Activated CD8-positive, alpha-beta memory T cell treated with anti-CD3 and anti-CD28 coated beads, Interleukin-2, amount 50 U/mL, for 1 hour (primary cell): ENCODE measurements around the gene USP17L19.
"Not testable (repeated sequence)": the region's sequence is repeated elsewhere in the genome, so short reads cannot be mapped to it uniquely, and the experiment has no call there.

Experiments
- DNase-seq: peaks from one replicate; pipeline ENCODE4 v3.0.0-alpha.2; 2020; ENCODE audit errors: extremely low read depth

The USP17L19 gene, protein sequence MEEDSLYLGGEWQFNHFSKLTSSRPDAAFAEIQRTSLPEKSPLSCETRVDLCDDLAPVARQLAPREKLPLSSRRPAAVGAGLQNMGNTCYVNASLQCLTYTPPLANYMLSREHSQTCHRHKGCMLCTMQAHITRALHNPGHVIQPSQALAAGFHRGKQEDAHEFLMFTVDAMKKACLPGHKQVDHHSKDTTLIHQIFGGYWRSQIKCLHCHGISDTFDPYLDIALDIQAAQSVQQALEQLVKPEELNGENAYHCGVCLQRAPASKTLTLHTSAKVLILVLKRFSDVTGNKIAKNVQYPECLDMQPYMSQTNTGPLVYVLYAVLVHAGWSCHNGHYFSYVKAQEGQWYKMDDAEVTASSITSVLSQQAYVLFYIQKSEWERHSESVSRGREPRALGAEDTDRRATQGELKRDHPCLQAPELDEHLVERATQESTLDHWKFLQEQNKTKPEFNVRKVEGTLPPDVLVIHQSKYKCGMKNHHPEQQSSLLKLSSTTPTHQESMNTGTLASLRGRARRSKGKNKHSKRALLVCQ

DNA sequence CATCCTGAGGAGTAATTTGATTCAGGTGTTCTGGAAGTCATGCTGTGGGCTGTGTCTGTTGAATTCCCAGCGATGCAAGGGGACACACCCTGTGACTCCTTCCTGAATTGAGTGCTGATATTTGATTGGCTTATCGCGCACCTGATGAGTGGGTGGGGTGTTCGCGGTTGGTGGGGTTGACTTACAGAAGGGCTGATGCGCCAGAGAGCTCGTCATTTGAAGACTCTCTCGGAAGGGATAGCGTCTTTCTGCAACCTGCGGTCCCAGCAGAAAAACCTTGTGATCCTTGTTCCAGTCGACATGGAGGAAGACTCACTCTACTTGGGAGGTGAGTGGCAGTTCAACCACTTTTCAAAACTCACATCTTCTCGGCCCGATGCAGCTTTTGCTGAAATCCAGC lies at the start of gene USP17L19:
Gene USP17L19 (plus strand): TSS at position 301 of the 400 bp plus-strand sequence. CDS start 0 bp downstream, at position 301.
- not testable (repeated sequence) for DNase-seq

DNA sequence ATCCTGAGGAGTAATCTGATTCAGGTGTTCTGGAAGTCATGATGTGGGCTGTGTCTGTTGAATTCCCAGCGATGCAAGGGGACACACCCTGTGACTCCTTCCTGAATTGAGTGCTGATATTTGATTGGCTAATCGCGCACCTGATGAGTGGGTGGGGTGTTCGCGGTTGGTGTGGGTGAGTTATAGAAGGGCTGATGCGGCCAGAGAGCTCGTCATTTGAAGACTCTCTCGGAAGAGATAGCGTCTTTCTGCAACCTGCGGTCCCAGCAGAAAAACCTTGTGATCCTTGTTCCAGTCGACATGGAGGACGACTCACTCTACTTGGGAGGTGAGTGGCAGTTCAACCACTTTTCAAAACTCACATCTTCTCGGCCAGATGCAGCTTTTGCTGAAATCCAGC lies 42.8 kb upstream of the USP17L19 start, which contains the start of gene USP17L10:
Gene USP17L10 (plus strand): TSS at position 301 of the 400 bp plus-strand sequence. CDS start 0 bp downstream, at position 301.
- not testable (repeated sequence) for DNase-seq

DNA sequence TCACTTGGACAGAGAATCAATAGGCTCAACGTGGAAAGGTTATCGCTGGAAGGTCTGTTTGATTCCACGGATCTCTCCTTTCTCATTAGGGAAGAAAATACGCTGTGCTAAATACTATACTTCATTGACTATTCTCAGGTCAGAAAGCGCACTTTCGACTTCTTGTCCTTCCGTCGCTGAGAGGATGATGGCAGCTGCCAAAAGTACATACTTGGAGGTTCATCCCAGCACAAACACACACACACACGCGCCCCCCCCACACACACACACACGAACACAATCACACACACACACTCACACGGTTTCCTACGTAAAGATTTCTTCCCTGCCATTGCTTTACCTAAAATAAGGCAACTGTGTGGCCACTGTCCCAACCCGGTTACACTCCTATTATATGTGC lies 38.5 kb upstream of the USP17L19 start:
- not testable (repeated sequence) for DNase-seq

DNA sequence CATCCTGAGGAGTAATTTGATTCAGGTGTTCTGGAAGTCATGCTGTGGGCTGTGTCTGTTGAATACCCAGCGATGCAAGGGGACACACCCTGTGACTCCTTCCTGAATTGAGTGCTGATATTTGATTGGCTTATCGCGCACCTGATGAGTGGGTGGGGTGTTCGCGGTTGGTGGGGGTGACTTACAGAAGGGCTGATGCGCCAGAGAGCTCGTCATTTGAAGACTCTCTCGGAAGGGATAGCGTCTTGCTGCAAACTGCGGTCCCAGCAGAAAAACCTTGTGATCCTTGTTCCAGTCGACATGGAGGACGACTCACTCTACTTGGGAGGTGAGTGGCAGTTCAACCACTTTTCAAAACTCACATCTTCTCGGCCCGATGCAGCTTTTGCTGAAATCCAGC lies 38.1 kb upstream of the USP17L19 start, which contains the start of gene USP17L11:
Gene USP17L11 (plus strand): TSS at position 301 of the 400 bp plus-strand sequence. CDS start 0 bp downstream, at position 301.
- not testable (repeated sequence) for DNase-seq

DNA sequence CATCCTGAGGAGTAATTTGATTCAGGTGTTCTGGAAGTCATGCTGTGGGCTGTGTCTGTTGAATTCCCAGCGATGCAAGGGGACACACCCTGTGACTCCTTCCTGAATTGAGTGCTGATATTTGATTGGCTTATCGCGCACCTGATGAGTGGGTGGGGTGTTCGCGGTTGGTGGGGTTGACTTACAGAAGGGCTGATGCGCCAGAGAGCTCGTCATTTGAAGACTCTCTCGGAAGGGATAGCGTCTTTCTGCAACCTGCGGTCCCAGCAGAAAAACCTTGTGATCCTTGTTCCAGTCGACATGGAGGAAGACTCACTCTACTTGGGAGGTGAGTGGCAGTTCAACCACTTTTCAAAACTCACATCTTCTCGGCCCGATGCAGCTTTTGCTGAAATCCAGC lies 33.3 kb upstream of the USP17L19 start, which contains the start of gene USP17L12:
Gene USP17L12 (plus strand): TSS at position 301 of the 400 bp plus-strand sequence. CDS start 0 bp downstream, at position 301.
- not testable (repeated sequence) for DNase-seq

DNA sequence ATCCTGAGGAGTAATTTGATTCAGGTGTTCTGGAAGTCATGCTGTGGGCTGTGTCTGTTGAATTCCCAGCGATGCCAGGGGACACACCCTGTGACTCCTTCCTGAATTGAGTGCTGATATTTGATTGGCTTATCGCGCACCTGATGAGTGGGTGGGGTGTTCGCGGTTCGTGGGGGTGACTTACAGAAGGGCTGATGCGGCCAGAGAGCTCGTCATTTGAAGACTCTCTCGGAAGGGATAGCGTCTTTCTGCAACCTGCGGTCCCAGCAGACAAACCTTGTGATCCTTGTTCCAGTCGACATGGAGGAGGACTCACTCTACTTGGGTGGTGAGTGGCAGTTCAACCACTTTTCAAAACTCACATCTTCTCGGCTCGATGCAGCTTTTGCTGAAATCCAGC lies 28.6 kb upstream of the USP17L19 start, which contains the start of gene USP17L13:
Gene USP17L13 (plus strand): TSS at position 301 of the 400 bp plus-strand sequence. CDS start 0 bp downstream, at position 301.
- DNase-seq, result not testable (repeated sequence)

DNA sequence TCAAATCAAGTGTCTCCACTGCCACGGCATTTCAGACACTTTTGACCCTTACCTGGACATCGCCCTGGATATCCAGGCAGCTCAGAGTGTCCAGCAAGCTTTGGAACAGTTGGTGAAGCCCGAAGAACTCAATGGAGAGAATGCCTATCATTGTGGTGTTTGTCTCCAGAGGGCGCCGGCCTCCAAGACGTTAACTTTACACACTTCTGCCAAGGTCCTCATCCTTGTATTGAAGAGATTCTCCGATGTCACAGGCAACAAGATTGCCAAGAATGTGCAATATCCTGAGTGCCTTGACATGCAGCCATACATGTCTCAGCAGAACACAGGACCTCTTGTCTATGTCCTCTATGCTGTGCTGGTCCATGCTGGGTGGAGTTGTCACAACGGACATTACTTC lies 22.9 kb upstream of the USP17L19 start:
- DNase-seq, result not testable (repeated sequence)

DNA sequence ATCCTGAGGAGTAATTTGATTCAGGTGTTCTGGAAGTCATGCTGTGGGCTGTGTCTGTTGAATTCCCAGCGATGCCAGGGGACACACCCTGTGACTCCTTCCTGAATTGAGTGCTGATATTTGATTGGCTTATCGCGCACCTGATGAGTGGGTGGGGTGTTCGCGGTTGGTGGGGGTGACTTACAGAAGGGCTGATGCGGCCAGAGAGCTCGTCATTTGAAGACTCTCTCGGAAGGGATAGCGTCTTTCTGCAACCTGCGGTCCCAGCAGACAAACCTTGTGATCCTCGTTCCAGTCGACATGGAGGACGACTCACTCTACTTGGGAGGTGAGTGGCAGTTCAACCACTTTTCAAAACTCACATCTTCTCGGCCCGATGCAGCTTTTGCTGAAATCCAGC lies 19.1 kb upstream of the USP17L19 start, which contains the start of gene USP17L15:
Gene USP17L15 (plus strand): TSS at position 301 of the 400 bp plus-strand sequence. CDS start 0 bp downstream, at position 301.
- not testable (repeated sequence) for DNase-seq

DNA sequence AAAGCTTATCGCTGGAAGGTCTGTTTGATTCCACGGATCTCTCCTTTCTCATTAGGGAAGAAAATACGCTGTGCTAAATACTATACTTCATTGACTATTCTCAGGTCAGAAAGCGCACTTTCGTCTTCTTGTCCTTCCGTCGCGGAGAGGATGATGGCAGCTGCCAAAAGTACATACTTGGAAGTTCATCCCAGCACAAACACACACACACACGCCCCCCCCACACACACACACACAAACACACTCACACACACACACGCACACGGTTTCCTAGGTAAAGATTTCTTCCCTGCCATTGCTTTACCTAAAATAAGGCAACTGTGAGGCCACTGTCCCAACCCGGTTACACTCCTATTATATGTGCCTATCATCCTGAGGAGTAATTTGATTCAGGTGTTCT lies 14.7 kb upstream of the USP17L19 start:
- DNase-seq, result not testable (repeated sequence)

DNA sequence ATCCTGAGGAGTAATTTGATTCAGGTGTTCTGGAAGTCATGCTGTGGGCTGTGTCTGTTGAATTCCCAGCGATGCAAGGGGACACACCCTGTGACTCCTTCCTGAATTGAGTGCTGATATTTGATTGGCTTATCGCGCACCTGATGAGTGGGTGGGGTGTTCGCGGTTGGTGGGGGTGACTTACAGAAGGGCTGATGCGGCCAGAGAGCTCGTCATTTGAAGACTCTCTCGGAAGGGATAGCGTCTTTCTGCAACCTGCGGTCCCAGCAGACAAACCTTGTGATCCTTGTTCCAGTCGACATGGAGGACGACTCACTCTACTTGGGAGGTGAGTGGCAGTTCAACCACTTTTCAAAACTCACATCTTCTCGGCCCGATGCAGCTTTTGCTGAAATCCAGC lies 9.6 kb upstream of the USP17L19 start, which contains the start of gene USP17L17:
Gene USP17L17 (plus strand): TSS at position 301 of the 400 bp plus-strand sequence. CDS start 0 bp downstream, at position 301.
- not testable (repeated sequence) for DNase-seq

DNA sequence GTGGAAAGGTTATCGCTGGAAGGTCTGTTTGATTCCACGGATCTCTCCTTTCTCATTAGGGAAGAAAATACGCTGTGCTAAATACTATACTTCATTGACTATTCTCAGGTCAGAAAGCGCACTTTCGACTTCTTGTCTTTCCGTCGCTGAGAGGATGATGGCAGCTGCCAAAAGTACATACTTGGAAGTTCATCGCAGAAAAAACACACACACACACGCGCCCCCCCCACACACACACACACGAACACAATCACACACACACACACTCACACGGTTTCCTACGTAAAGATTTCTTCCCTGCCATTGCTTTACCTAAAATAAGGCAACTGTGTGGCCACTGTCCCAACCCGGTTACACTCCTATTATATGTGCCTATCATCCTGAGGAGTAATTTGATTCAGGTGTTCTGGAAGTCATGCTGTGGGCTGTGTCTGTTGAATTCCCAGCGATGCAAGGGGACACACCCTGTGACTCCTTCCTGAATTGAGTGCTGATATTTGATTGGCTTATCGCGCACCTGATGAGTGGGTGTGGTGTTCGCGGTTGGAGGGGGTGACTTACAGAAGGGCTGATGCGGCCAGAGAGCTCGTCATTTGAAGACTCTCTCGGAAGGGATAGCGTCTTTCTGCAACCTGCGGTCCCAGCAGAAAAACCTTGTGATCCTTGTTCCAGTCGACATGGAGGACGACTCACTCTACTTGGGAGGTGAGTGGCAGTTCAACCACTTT lies 5.1 kb upstream of the USP17L19 start, which contains the start of gene USP17L18:
Gene USP17L18 (plus strand): TSS at position 678 of the 728 bp plus-strand sequence. CDS start 0 bp downstream, at position 678.
- DNase-seq, result not testable (repeated sequence)

DNA sequence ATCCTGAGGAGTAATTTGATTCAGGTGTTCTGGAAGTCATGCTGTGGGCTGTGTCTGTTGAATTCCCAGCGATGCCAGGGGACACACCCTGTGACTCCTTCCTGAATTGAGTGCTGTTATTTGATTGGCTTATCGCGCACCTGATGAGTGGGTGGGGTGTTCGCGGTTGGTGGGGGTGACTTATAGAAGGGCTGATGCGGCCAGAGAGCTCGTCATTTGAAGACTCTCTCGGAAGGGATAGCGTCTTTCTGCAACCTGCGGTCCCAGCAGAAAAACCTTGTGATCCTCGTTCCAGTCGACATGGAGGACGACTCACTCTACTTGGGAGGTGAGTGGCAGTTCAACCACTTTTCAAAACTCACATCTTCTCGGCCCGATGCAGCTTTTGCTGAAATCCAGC lies 4.6 kb downstream of the USP17L19 start, which contains the start of gene USP17L20:
Gene USP17L20 (plus strand): TSS at position 301 of the 400 bp plus-strand sequence. CDS start 0 bp downstream, at position 301.
- DNase-seq, result not testable (repeated sequence)

DNA sequence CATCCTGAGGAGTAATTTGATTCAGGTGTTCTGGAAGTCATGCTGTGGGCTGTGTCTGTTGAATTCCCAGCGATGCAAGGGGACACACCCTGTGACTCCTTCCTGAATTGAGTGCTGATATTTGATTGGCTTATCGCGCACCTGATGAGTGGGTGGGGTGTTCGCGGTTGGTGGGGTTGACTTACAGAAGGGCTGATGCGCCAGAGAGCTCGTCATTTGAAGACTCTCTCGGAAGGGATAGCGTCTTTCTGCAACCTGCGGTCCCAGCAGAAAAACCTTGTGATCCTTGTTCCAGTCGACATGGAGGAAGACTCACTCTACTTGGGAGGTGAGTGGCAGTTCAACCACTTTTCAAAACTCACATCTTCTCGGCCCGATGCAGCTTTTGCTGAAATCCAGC lies 9.4 kb downstream of the USP17L19 start, which contains the start of gene USP17L21:
Gene USP17L21 (plus strand): TSS at position 301 of the 400 bp plus-strand sequence. CDS start 0 bp downstream, at position 301.
- not testable (repeated sequence) for DNase-seq

DNA sequence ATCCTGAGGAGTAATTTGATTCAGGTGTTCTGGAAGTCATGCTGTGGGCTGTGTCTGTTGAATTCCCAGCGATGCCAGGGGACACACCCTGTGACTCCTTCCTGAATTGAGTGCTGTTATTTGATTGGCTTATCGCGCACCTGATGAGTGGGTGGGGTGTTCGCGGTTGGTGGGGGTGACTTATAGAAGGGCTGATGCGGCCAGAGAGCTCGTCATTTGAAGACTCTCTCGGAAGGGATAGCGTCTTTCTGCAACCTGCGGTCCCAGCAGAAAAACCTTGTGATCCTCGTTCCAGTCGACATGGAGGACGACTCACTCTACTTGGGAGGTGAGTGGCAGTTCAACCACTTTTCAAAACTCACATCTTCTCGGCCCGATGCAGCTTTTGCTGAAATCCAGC lies 14.1 kb downstream of the USP17L19 start, which contains the start of gene USP17L22:
Gene USP17L22 (plus strand): TSS at position 301 of the 400 bp plus-strand sequence. CDS start 0 bp downstream, at position 301.
- DNase-seq, result not testable (repeated sequence)

DNA sequence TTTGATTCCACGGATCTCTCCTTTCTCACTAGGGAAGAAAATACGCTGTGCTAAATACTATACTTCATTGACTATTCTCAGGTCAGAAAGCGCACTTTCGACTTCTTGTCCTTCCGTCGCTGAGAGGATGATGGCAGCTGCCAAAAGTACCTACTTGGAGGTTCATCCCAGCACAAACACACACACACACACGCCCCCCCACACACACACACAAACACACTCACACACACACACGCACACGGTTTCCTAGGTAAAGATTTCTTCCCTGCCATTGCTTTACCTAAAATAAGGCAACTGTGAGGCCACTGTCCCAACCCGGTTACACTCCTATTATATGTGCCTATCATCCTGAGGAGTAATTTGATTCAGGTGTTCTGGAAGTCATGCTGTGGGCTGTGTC lies 18.5 kb downstream of the USP17L19 start:
- DNase-seq, result not testable (repeated sequence)
